Central memory CD4-positive, alpha-beta T cell (primary cell): ENCODE measurements around the gene TMEM187.

ENCODE experiments used
- DNase-seq: peaks from one replicate; pipeline ENCODE4 v3.0.0; 2022
- total RNA-seq, 3 experiments: gene quantifications; one replicate each; lab custom pipeline; 2026; lab: John Stamatoyannopoulos, UW

Gene TMEM187, protein sequence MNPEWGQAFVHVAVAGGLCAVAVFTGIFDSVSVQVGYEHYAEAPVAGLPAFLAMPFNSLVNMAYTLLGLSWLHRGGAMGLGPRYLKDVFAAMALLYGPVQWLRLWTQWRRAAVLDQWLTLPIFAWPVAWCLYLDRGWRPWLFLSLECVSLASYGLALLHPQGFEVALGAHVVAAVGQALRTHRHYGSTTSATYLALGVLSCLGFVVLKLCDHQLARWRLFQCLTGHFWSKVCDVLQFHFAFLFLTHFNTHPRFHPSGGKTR
- 0.71 to 10.8 (median 3.9) reads per million in 3 experiments for total RNA-seq

- DNase-seq = peak; percentile 91
These were observed at the start of gene TMEM187 for GRCh38 chrX:153972368-153973126. TMEM187 (plus strand) TSS chrX:153972754; CDS start chrX:153982063, 9,309 bp downstream.

DNA sequence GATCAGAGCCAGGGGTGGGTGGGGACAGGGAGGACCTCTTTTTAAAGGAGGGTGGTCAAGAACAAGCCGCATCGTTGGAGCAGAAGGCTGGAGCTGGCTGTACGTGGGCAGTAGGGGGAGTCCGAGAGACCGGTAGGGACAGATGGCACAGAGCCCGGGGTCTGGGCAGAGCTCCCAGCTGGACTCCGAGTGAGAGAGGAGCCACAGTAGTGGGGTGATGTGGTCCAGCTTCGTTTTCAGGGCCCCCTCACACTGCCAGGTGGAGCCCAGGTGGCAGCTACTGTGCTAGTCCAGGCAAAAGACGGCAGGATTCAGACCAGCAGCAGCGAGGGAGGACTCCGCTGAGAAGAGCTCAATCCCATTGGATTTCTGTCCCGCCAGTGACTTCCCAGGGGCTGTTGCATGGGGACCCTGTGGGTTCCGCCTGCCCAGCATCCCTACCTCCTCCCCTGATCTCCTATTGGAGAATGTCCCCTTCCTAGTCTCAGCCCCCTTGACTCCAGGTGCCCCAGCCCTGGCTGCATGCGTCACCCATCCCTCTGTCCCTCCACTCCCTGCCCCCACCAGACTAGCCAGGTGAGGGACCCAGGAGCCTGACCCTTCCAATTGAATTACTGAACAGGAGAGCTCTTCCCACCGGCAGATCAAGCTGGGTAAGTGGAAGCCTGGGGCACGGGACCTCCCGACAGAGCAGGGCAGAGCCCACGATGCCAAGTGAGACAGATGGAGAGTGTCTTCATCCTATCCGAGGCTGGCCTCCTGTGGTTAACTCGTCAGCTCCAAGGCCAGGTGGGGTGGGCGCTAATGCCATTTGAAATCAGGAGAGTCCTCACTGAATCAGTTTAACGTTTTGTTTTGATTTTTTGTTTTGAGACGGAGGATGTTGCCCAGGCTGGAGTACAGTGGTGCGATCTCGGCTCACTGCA is 49.4 kb upstream of the TMEM187 start:
- DNase-seq = no peak

DNA sequence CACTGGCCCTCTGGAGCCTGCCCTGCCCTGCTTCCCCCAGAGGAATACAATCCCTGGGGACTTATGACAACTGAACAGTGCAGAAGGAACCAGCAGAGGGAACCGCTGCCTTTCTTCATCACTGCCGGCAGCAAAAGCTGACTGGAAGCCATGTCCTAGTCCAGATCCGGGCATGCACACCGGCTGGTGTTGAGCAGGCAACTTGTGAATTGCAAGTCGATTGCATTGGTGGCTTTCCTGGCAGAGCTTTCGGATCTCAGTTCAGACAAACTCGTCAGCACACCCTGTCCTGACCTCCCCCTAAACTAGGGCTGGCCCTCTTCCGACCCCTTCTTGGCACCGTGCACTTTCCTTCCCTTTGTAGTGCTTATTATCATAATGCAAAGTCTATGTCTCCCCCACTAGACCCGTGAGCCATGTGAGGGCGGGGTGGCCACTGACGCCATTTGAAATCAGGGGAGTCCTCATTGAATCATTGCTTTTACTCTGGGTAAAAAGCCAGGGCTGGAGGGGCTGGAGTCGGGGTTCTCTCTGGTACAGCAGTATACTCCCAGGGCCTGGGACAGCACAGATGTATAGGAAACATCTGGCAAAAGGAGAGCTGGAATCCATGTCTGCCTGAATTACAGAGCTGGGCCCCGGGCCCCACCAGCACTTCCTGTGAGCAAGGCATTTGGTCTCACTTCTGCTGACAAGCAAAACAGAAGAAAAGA is 48.2 kb upstream of the TMEM187 start:
- DNase-seq = peak; percentile 47

DNA sequence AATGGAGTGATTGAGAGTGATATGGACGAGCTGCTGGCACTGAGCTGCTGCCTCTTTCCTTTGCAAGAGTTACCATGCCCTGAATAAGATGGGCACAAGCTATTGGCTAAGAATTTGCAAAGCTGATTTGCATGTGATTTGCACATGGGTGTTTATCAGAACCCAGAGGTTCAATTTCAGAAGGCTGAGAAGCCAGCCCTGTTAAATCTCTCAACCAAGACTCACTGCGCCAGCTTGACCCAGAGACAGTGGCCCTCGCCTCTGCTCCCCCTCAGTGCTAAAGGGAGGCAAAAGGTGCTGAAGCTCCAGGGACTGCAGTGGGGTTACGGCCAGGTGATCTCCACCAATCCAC is 47.2 kb upstream of the TMEM187 start:
- no peak for DNase-seq

GRCh38 chrX:153925739-153926551 is 46.6 kb upstream of the TMEM187 start, which contains the start of gene ARHGAP4:
ARHGAP4 (minus strand) TSS chrX:153926264; CDS start chrX:153926202, 62 bp downstream.
- DNase-seq = peak; percentile 40

DNA sequence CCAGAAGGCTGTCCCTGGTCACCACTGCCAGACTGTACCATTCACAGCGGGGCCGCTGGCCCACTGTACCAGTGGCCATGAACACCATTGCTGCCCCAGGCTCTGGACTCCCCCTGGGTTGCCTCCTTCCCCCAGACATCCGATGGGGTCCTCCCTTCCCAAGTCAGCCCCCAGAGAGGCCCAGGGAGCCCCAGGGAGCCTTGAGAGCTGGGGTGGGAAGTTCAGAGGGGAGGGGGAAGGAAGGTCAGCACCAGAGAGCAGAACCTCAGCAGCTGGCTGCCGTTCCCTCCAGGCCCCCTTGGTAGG is 46.0 kb upstream of the TMEM187 start:
- no peak for DNase-seq

- DNase-seq = peak; percentile 88
These were observed 45.5 kb upstream of the TMEM187 start for GRCh38 chrX:153926858-153927671.

DNA sequence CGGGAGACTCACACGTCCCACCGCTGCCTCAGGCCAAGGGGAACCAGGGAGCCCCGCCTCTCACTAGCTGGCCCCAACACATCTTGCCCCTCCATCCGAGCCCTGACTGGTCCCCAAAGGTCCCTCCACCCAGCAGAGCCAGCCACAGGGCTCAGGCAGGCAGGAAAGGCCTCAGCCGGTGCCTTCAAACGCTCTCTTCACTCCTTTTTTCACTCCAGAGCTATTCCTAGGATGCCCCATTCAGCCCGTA is 45.0 kb upstream of the TMEM187 start:
- no peak for DNase-seq

GRCh38 chrX:153927922-153928760 is 44.4 kb upstream of the TMEM187 start:
- DNase-seq = peak; percentile 97

DNA sequence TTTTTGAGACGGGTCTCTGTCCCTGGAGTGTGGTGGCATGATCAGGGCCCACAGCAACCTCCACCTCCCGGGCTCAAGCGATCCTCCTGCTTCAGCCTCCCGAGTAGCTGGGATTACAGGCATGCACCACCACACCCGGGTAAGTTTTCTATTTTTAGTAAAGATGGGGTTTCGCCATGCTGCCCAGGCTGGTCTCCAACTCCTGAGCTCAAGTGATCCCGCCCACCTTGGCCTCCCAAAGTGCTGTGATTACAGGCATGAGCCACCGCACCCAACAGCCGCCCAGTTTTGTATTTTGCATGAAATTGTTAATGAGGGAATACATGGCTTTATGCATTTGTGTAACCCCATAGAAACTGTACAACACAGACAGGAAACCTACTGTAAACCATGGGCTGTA is 43.7 kb upstream of the TMEM187 start:
- DNase-seq = no peak

- no peak for DNase-seq
These were observed 43.0 kb upstream of the TMEM187 start for GRCh38 chrX:153929576-153929975.

GRCh38 chrX:153930011-153930910 is 42.3 kb upstream of the TMEM187 start:
- DNase-seq = no peak

DNA sequence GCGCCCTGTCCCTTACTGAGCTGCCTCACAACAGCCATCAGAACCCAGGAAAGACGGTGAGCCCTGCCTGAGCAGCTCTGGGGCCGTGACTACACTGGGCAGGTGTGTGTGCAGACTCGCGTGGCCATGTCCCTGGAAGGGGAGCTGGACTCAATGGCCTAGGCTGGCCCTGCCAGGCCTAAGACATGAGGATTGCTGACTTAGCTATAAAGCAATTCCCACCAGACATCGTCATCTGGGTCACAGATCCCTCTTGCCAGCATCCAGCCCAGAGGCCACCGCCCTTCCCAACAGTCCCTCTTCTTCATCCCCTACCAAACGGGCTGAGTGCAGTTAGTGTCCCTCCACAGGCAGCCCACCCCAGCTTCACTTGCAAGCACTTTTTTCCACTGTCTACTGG is 41.4 kb upstream of the TMEM187 start:
- no peak for DNase-seq

GRCh38 chrX:153931748-153932147 is 40.8 kb upstream of the TMEM187 start:
- no peak for DNase-seq

DNA sequence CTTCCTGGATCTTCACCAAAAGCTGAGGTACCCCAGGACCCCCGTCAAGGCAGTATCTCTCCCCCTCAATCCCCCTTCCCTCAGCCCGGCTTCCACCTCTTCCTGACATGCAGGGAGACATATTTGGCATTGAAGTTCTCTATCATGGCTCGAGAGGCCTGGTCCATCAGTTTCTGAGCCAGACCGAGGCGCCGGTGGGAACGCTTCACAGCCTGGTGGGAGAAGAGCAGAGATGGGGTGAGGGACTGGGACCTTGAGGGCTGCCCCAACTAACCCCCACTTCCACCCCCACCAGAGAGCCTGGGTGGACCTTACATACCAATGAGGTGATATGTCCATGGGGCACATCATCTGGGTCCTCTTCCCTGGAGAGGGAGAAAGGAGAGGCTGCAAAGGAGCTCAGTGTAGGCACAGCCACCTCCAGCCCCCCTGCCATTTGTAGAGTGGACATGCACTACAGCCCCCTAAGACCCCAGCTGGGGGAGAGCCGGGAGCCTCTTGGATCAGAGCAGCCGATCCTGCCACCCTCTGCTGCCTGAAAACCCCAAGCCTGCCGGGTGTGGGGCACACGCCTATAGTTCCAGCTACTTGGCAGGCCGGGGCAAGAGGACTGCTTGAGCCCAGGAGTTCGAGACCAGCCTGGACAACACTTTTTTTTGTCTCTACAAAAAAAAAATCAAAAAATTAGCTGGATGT is 40.2 kb upstream of the TMEM187 start:
- no peak for DNase-seq

DNA sequence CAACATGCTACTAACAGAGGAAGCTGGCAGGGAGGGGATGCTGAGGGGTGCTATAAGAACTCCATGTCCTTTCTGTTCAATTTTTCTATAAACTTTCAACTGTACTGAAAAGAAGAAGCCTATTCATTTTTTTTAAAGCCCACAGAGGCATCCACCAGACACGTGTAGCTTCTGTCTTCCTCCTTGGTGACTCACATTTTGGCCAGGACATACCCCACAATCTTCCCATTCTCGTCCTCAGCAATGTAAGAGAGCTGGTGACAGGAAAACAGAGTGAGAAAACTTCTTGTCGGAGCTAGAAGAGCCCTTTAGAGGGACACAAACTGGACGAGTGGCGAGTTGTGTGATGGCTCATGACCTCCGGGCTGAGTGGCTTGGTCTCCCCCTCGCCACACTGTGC is 38.8 kb upstream of the TMEM187 start:
- no peak for DNase-seq

- no peak for DNase-seq
These were observed 38.3 kb upstream of the TMEM187 start for GRCh38 chrX:153934148-153934761.

DNA sequence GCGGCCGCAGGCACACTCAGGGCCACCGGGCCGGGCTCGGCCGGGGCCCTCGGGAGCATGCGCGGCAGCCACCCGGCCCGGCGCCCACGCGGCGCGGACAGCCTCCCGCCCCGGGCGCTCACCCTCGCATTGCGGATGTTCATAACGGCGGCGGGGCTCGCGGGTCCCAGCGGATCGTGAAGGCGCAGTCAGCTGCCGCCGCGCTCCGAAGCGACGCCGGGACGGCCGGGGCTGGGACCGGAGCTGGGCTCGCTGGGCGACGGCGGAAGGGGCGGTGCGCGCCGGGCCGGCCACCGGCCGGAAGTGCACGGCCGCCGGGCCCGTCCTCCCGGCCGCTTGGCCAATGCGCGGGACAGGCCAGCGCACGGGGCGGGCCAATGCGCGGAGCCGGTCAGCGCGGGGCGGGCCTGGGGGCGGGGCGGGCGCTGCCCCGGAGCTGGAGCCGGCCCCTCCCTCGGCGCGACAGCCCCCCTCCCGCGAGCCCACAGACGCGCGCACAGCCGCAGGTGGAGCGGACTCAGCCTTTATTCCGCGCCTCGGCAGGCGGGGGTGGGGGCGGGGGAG is 37.7 kb upstream of the TMEM187 start, which contains the start of gene NAA10:
TSS of gene NAA10 (minus strand) at position 276 of the 564 bp plus-strand sequence. CDS start at position 143, 133 bp downstream.
- DNase-seq = peak; percentile 35
